GM12873 (cell line): ENCODE results near the gene CBARP.

Experiments used
- TF ChIP-seq, protein P1 (sequence below): IDR thresholded peaks from 2 replicates; pipeline ENCODE4 v1.5.1; 2012; ENCODE audit warnings: low read depth, mild to moderate bottlenecking, moderate library complexity, low read length, control low read depth; ENCODE audit not compliant: insufficient read depth; ENCODE audit errors: missing control alignments

The CBARP gene

DNA sequence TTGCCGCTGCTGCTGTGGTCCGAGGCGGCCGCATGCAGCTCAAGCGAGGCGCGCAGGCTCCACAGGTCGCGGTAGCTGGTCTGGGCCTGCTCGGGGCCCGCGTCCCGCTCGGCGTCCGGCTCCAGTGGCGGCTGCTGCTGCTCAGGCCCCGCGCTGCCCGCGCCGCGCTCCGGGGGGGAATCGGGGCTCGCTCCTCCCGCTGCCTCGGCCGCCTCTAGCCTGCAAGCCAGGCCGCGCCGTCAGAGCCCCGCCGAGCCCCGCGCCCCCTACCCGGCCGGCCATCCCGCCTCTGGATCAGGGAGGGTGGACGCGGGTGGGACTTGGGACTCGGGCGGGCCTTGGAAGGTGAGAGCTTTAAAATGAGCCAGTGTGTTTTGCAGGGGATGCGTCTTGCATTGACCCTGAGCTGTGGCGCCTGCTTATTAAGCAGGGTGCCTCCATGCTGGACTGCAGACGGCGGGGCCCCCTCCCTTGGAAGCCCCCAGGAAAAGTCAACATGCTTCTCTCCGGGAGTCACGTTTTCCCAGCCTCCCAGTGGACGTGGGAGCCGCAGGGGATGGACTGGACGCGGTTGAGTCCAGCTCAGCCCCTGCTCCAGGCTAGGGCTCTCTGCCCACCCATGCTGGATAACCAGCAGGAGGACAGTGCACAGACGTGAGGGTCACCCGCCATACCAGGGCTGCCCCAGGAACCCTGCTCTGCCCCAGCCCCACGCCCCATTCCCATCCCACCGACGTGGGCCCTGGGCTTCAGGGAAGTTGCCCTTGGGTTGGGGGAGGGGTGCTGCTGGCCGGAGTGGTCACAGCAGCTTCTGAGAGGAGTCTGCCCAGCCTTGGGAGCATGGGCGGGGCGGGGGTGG is 7.7 kb downstream of the CBARP start:
- TF ChIP-seq, protein P1, sequence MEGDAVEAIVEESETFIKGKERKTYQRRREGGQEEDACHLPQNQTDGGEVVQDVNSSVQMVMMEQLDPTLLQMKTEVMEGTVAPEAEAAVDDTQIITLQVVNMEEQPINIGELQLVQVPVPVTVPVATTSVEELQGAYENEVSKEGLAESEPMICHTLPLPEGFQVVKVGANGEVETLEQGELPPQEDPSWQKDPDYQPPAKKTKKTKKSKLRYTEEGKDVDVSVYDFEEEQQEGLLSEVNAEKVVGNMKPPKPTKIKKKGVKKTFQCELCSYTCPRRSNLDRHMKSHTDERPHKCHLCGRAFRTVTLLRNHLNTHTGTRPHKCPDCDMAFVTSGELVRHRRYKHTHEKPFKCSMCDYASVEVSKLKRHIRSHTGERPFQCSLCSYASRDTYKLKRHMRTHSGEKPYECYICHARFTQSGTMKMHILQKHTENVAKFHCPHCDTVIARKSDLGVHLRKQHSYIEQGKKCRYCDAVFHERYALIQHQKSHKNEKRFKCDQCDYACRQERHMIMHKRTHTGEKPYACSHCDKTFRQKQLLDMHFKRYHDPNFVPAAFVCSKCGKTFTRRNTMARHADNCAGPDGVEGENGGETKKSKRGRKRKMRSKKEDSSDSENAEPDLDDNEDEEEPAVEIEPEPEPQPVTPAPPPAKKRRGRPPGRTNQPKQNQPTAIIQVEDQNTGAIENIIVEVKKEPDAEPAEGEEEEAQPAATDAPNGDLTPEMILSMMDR = no peak

DNA sequence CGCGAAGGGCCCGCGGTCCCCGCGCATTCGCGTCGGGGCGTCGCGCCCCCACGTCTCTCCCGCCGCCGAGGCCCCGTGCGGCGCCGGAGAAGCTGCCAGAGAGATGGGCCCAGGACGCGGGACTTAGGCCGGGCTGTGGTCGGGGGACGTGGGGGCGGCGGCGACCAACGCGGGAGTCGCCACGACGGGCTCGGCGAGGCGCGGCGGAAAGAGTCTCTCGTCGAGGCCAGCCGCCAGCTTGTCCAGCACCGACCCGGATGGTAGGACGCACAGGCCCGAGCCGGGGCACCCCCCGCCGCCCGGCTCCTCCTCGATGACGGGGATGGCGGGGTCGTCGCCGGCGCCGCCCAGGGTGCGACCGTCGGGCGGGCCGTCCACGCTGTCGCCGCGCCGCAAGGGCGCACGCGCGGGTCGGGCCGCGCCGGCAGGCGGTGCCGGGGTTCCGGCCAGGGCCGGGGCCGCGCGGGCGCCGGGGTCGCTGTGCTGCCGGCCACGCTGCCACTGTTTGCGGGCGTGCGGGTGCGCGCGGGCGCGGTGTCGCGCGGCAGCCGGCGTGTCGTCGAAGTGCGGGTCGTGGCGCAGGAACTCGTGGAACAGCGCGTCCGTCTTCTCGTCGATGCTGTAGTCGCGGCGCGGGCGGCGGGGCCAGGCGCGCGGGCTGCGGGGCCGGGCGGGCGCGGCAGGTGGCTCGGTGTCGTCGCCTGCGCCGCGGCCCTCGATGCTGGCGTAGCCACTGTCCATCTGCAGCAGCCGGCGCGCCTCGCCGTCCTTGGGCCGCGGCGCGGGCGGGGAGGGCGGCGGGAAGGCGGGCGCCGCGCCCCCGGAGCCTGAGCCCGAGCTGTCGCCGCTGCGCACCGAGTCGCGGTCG is 8.5 kb downstream of the CBARP start:
- TF ChIP-seq, protein P1 = no peak

- TF ChIP-seq, protein P1 = no peak
Observed at GRCh38 chr19:1228161-1228957, 9.4 kb downstream of the CBARP start.

DNA sequence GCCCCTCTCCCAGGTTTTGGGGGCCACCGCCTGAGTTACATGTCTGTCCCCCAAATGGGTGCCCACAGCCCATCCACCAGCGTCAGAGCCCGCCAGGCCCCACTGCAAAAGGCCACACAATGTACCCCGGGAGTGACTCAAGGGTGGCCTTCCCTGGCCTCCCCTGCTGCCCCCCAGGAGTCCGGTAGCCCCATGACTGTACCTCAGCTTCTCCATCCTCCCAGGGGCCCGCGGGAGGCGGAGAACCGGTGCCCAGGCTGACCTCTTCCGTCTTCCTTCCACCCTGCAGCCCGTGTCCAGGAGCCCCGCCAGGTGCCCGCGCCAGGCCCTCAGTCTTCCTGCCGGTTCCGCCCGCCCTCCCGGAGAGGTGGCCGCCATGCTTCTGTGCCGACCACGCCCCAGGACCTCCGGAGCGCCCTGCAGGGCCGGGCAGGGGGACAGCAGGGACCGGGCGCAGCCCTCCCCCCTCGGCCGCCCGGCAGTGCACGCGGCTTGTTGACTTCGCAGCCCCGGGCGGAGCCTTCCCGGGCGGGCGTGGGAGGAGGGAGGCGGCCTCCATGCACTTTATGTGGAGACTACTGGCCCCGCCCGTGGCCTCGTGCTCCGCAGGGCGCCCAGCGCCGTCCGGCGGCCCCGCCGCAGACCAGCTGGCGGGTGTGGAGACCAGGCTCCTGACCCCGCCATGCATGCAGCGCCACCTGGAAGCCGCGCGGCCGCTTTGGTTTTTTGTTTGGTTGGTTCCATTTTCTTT is 10.3 kb downstream of the CBARP start:
- TF ChIP-seq, protein P1 = no peak

DNA sequence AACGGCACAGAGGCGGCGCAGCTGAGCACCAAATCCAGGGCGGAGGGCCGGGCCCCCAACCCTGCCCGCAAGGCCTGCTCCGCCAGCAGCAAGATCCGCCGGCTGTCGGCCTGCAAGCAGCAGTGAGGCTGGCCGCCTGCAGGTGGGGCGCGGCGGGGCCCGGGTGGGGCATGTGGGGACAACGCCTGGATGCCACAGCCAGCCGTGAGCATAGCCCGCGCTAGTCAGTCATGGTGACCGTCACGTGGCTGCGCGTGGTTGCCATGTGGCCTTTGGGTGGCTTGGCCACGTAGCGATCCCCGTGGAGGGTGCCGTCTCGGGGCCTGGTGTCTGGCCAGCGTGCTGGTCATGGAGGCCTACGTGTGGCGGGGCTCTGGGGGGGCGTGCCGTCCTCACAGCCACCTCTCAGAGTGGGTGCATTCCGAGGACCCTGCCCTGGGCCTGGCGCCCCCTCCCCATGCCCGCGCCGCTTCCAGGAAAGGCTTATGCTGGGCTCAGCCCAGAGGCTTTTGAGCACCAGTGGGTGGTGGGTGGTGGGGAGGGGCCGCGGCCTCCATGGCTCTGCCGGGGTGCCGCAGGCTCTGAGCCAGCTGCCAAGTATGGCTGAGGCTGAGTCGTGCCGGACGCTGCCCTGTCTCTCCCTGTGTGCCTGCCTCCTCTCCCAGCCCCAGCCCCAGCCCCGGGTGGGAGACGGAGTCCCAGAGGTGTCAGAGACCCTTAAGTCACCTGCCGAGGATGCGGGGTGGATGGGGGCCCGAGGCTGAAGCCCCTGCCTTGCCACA is 11.1 kb downstream of the CBARP start:
- TF ChIP-seq, protein P1 = no peak

GRCh38 chr19:1226227-1226518 is 11.6 kb downstream of the CBARP start:
- TF ChIP-seq, protein P1 = no peak
